B cell (primary cell): ENCODE data around the gene NAA11. TPM values are rescaled to one million over a fixed set of nuclear protein-coding genes. Genes with fewer than 3 reads are reported as not detected.

ENCODE experiments used
- ATAC-seq: fragments of 200-7000 bp; cut with Tn5 transposase; one replicate; pipeline ENCODE4 v1.10.0; 2021; ENCODE audit warnings: low read depth, mild to moderate bottlenecking, moderate number of reproducible peaks, moderate library complexity
- CTCF ChIA-PET: fragments of 350-600 bp; sonication (Branson Sonifier 250); formaldehyde crosslinking; loops from one replicate; lab custom pipeline; 2021; ENCODE audit warnings: antibody characterized with exemption, inconsistent platforms; lab: Charles Lee
- POLR2A ChIA-PET: fragments of 350-600 bp; sonication (Branson Sonifier 250); formaldehyde crosslinking; loops from one replicate; lab custom pipeline; 2021; ENCODE audit warnings: antibody characterized with exemption; lab: Charles Lee
- DNase-seq: peaks from one replicate; pipeline ENCODE4 v3.0.0; 2013
- H2AFZ ChIP-seq: 2 replicates; pipeline ENCODE4 v1.6.1; 2012; ENCODE audit warnings: mild to moderate bottlenecking, low read depth, low read length; ENCODE audit not compliant: insufficient read depth, poor library complexity, severe bottlenecking
- H3K27ac ChIP-seq, 2 donors: 1 replicate in 1 of 2; 2 replicates in 1 of 2; pipeline ENCODE4 v1.5.1; 2012 to 2013; ENCODE audit warnings: low read length in 2 of 2, mild to moderate bottlenecking in 2 of 2, moderate library complexity in 1 of 2
- H3K27me3 ChIP-seq, 4 experiments: fragments of 200-600 bp in 1 of 4; sonication (generic) in 1 of 4; replicated peaks in 1 of 4; 1 replicate in 2 of 4; 2 replicates in 2 of 4; pipeline versions ENCODE4 v1.6.1 to v1.7.0; 2013 to 2016; ENCODE audit warnings: low read length in 3 of 4, mild to moderate bottlenecking in 2 of 4, mixed read lengths in 1 of 4, moderate library complexity in 1 of 4; ENCODE audit not compliant: insufficient read depth in 4 of 4, control insufficient read depth in 3 of 4; ENCODE audit errors: control extremely low read depth in 1 of 4
- H3K36me3 ChIP-seq, 2 experiments: replicated peaks in 1 of 2; 1 replicate in 1 of 2; 2 replicates in 1 of 2; pipeline versions ENCODE4 v1.6.1 to v1.7.1; 2013; ENCODE audit warnings: low read length in 1 of 2; ENCODE audit not compliant: insufficient read depth in 2 of 2, control insufficient read depth in 1 of 2; ENCODE audit errors: control extremely low read depth in 1 of 2, extremely low read depth in 1 of 2
- H3K4me1 ChIP-seq, 2 donors: fragments of 200-600 bp in 1 of 2; sonication (generic) in 1 of 2; 1 replicate in 1 of 2; 2 replicates in 1 of 2; pipeline versions ENCODE4 v1.5.1 to v1.6.1; 2013 to 2017; ENCODE audit warnings: low read length in 2 of 2; ENCODE audit not compliant: control insufficient read depth in 2 of 2, insufficient read depth in 2 of 2
- H3K4me2 ChIP-seq: replicated peaks from 2 replicates; pipeline ENCODE3; 2012; ENCODE audit warnings: mild to moderate bottlenecking, low read depth, low read length; ENCODE audit not compliant: poor library complexity, severe bottlenecking
- H3K4me3 ChIP-seq, 5 experiments: fragments of 200-600 bp in 1 of 5; sonication (generic) in 1 of 5; 1 replicate in 3 of 5; 2 replicates in 2 of 5; pipeline versions ENCODE4 v1.5.1 to v1.7.0; 2011 to 2016; ENCODE audit warnings: low read length in 4 of 5, mild to moderate bottlenecking in 4 of 5, low read depth in 2 of 5, control low read depth in 1 of 5, moderate library complexity in 1 of 5; ENCODE audit not compliant: insufficient read depth in 1 of 5; ENCODE audit errors: control extremely low read depth in 1 of 5, extremely low read depth in 1 of 5
- H3K79me2 ChIP-seq: fragments of 200-600 bp; sonication (generic); one replicate; pipeline ENCODE4 v1.6.0; 2016; ENCODE audit warnings: low read length; ENCODE audit not compliant: control insufficient read depth, insufficient read depth
- H3K9ac ChIP-seq: fragments of 200-600 bp; sonication (generic); 2 replicates; pipeline ENCODE4 v1.6.1; 2017; ENCODE audit warnings: mild to moderate bottlenecking, low read length, moderate library complexity
- H3K9me3 ChIP-seq, 3 donors: one replicate each; pipeline versions ENCODE4 v1.6.1 to v1.7.1; 2013; ENCODE audit warnings: low read length in 2 of 3; ENCODE audit not compliant: control insufficient read depth in 2 of 3, insufficient read depth in 1 of 3; ENCODE audit errors: control extremely low read depth in 1 of 3
- H4K20me1 ChIP-seq: 2 replicates; pipeline ENCODE4 v1.6.0; 2012; ENCODE audit warnings: mild to moderate bottlenecking, low read length; ENCODE audit not compliant: insufficient read depth, control insufficient read depth, poor library complexity, severe bottlenecking
- H3K27ac Mint-ChIP-seq: one replicate; pipeline ENCODE4 v1.8.0; 2021; ENCODE audit warnings: mixed read lengths
- H3K27me3 Mint-ChIP-seq: one replicate; pipeline ENCODE4 v1.8.0; 2021; ENCODE audit warnings: mixed read lengths
- H3K4me1 Mint-ChIP-seq: one replicate; pipeline ENCODE4 v1.8.0; 2021; ENCODE audit warnings: mixed read lengths
- H3K4me3 Mint-ChIP-seq: one replicate; pipeline ENCODE4 v1.8.0; 2021; ENCODE audit warnings: mixed read lengths
- H3K9me3 Mint-ChIP-seq: one replicate; pipeline ENCODE4 v1.8.0; 2022; ENCODE audit warnings: mixed read lengths; ENCODE audit not compliant: insufficient read depth
- CTCF ChIP-seq: fragments of 200-600 bp; IDR thresholded peaks from one replicate; pipeline ENCODE4 v1.8.0; 2022; ENCODE audit warnings: antibody characterized with exemption, mild to moderate bottlenecking
- EZH2 ChIP-seq: IDR thresholded peaks from 2 replicates; pipeline ENCODE4 v1.6.1; 2012; ENCODE audit warnings: borderline replicate concordance, low read depth, mild to moderate bottlenecking, moderate library complexity, low read length; ENCODE audit not compliant: insufficient read depth, poor library complexity, severe bottlenecking
- WGBS: methylation state at CpG from one replicate; pipeline ENCODE4 v1.1.5; 2013; ENCODE audit warnings: missing lambda C conversion rate; ENCODE audit not compliant: insufficient coverage; 5-methylcytosine and 5-hydroxymethylcytosine counted together
- intact Hi-C: fragments of 100-400 bp; cut with micrococcal nuclease; formaldehyde crosslinking; loops from one replicate; pipeline ENCODE4 v1.10.0; 2022
- polyA plus RNA-seq: library from polyadenylated mRNA; depleted of rRNA; stranded (reverse); fragments of >200 nt; gene quantifications from 2 replicates; pipeline ENCODE4 v1.2.3, GENCODE V29; 2012
- total RNA-seq, 2 donors: library from RNA; stranded (reverse); fragments of 120-200 nt in 1 of 2; gene quantifications; 1 replicate in 1 of 2; 2 replicates in 1 of 2; pipeline versions ENCODE4 v1.2.3 to v1.2.4, GENCODE V29; 2013 to 2022

The NAA11 gene
- total and polyA plus RNA-seq, 2 donors (not counting 1 experiment from before 2014, with no cell fraction given) = not detected

GRCh38 chr4:79334783-79335182, 8.9 kb upstream of the NAA11 start:
- Mint-ChIP-seq H3K9me3 (no peaks in the 10 kb centered on the region), H3K27me3 (no peaks in the 10 kb centered on the region), H3K4me1 (no peaks in the 10 kb centered on the region), H3K27ac (no peak overlapping the region), H3K4me3 (no peak overlapping the region)
- H3K4me2 ChIP-seq = no peak overlapping the region
- no peaks in the 10 kb centered on the region for H4K20me1 ChIP-seq
- no peak overlapping the region for H3K9ac ChIP-seq
- CTCF ChIA-PET = no interaction called here
- no peaks in the 10 kb centered on the region for H3K36me3 ChIP-seq
- no peak for TF ChIP-seq EZH2
- no peak for TF ChIP-seq CTCF
- intact Hi-C loops = no loop called here
- H3K27ac ChIP-seq = no peak overlapping the region
- no peaks in the 10 kb centered on the region for H3K79me2 ChIP-seq
- DNase-seq (no peak), ATAC-seq (no peak)
- no peaks in the 10 kb centered on the region for H3K27me3 ChIP-seq
- no peaks in the 10 kb centered on the region for H3K9me3 ChIP-seq
- no CpG with 5 or more reads among the region's 1 CpG for WGBS
- no peaks in the 10 kb centered on the region for H3K4me1 ChIP-seq
- no peak overlapping the region for H3K4me3 ChIP-seq
- H2AFZ ChIP-seq = no peak overlapping the region
- POLR2A ChIA-PET = no interaction called here

- Histone ChIP-seq H3K4me2 (no peak overlapping the region), H3K9ac (no peak overlapping the region), H4K20me1 (no peaks in the 10 kb centered on the region), H3K9me3 (no peaks in the 10 kb centered on the region), H2AFZ (no peak overlapping the region), H3K4me1 (no peaks in the 10 kb centered on the region), H3K4me3 (no peak overlapping the region), H3K27ac (no peak overlapping the region), H3K36me3 (no peaks in the 10 kb centered on the region), H3K27me3 (no peaks in the 10 kb centered on the region), H3K79me2 (no peaks in the 10 kb centered on the region)
- DNase-seq (no peak), ATAC-seq (no peak)
- TF ChIP-seq CTCF (no peak), EZH2 (no peak)
- H3K27me3 Mint-ChIP-seq = no peaks in the 10 kb centered on the region
- WGBS = no CpG with 5 or more reads among the region's 4 CpGs
- intact Hi-C loops = no loop called here
- no peak overlapping the region for H3K27ac Mint-ChIP-seq
- POLR2A ChIA-PET = no interaction called here
- no peaks in the 10 kb centered on the region for H3K4me1 Mint-ChIP-seq
- CTCF ChIA-PET = no interaction called here
- no peaks in the 10 kb centered on the region for H3K9me3 Mint-ChIP-seq
- H3K4me3 Mint-ChIP-seq = no peak overlapping the region
Observed at GRCh38 chr4:79334341-79334740, 8.5 kb upstream of the NAA11 start.
